Inferior parietal cortex (tissue), 1 donor: Measurements from ENCODE around the gene SYT13.

Experiments
- DNase-seq: peaks from one replicate; pipeline ENCODE4 v3.0.0-alpha.2; 2016; ENCODE audit errors: extremely low spot score

The SYT13 gene, protein sequence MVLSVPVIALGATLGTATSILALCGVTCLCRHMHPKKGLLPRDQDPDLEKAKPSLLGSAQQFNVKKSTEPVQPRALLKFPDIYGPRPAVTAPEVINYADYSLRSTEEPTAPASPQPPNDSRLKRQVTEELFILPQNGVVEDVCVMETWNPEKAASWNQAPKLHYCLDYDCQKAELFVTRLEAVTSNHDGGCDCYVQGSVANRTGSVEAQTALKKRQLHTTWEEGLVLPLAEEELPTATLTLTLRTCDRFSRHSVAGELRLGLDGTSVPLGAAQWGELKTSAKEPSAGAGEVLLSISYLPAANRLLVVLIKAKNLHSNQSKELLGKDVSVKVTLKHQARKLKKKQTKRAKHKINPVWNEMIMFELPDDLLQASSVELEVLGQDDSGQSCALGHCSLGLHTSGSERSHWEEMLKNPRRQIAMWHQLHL

DNA sequence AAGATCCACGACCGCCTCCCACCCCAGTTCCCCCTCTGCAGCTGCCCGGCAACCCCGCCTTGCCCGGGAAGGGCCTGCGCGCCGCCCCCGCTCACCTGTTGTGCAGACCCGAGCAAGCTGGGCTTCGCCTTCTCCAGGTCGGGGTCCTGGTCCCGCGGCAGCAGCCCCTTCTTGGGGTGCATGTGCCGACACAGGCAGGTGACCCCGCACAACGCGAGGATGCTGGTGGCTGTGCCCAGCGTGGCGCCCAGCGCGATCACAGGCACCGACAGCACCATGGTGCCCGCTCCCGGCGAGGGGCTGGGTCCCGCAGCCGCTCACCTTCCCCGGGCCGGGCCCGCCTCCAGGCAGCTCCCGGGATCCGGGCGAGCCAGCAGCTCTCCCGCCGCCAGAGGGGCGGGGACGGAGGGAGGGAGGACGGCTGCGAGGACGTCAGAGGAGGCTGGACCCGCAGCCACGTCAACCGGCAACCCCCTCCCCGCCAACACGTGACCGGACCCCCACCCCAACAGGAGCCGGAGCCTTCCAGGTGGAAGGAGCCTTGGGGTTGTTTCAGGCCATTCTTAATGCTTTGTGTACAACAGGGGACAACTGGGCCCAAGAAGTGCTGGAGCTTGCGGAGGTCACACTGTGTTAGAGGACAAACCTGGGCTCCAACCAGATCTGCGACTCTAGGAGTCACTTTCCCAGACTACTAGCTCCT lies at the start of gene SYT13:
Gene SYT13, minus strand, starts transcription at position 412 of the 703 bp plus-strand sequence. Its CDS starts 134 bp downstream, at position 278.
- DNase-seq: no peak

DNA sequence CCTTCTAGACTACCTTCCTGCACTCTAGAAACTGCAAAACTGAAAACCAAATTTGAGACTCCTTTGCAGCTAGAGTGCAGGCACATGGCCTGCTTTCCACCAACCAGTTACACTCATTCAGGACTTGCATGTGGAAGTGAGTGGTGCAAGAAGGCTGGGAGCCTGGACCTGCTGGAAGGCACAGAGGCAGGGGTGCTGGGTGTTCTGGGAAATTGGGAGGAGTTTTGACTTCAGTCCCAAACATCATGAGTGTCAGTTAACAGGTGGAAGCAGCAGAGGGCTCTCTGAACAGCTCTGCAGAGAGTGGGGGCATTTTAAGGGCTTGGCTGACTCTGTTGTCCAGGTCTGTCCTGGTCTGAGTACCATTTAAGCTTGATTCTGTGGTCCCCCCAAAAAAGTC lies 49.3 kb upstream of the SYT13 start:
- DNase-seq: no peak

DNA sequence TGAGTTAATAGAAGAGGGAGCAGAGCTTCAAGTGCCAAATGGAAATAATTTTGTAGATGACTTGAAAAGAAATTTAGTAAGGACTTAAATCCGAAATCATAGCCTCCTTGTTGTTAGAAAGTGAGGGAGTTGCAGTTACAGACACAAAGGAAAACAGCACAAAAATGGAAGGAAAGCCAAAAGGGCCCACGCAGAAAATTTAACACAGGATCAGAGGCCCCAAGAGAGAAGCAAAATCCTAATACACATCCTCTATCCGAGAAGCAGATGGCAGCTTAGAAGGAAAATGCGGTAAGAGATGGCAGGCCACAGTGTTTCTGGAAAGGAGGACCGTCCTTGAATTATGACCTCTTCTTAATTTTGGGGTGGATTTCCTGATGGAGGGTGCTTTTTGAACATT lies 48.7 kb upstream of the SYT13 start:
- DNase-seq: no peak

DNA sequence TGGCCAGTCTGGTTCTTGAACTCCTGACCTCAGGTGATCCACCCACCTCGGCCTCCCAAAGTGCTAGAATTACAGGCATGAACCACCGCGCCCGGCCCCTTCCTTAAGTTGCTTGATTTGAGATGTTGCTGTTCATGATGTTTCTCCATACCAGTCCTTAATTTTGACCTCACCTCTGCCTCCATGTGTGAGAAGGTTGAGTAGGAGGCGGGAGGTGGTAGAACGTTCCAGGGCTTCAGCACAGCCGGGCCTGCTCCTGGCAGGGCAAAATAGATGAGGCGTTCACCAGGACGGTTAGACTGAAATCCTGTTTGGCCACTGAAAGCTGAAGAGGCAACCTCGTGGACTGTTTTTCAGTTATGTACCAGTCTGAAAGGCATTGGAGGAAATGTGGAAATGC lies 48.3 kb upstream of the SYT13 start:
- no peak for DNase-seq

DNA sequence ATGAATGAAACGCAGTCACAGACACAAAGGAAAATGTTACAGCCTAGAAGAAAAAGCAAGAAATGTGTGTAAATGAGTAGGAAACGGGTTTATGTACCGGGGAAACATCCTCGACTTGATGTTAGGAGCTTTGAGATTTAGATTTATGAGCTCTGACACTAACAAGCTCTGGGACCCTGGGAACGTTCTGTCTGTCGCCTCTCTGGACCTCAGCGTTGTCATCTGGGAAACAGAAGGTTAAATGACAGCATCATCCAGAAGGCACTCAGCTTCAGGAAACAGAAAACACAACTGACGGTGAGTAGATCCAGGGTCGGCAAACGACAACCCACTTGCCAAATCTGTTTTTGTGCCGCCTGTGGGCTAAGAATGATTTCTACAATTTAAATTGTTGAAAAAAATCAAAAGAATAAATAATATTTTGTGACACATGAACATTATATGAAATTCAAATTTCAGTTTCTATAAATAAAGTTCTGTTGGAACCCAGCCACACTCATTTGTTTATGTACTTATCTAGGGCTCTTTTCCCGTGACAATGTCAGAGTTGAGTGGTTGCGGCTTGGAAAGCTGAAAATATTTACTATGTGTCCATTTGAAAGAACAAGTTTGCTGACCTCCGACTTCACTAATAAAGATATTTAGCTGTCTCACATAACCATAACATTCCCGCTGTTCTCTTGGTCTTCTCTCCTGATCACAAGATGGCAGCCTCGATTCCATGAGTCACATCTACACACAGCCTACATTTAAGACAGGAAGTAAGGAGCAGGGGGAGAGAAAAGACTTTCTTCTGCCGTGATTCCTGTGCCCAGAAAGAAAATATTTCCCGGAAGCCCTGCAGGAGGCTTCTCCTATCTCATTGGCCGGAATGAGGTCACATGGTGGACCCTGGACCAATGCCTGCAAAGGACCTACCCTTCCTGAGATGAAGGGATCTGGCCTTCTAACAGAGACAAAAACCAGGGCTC lies 47.1 kb upstream of the SYT13 start:
- DNase-seq: peak; percentile 16

DNA sequence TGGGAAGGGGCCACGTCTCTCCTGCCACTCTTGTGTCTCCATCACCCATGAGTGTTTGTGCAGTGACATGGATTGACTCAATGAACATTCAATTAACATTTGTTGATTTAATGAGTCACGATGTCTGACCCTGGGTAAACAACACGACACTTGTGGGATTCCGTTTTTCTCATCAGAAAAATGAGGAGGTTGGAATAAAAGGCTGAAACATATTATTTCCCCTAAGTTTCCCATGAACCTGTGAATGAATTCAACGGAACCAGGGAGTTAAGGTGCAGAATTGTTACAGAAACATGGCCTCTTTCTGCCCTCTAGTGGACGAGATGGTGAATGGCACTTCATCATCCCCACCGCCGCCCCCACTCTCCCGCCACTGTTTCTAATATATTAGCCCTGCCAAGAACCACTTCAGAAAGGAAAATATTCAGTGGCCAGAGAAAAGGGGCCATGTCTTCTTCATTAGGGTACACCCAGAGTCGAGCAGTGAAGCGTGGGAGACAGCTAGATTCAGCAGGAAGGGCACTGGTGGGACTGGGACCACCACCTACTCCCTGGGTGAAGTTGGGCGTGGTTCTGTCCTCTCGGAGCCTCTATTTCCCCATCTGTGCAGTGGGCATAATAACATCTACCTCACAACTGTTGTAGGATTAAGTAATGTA lies 46.3 kb upstream of the SYT13 start:
- peak; percentile 68 for DNase-seq

DNA sequence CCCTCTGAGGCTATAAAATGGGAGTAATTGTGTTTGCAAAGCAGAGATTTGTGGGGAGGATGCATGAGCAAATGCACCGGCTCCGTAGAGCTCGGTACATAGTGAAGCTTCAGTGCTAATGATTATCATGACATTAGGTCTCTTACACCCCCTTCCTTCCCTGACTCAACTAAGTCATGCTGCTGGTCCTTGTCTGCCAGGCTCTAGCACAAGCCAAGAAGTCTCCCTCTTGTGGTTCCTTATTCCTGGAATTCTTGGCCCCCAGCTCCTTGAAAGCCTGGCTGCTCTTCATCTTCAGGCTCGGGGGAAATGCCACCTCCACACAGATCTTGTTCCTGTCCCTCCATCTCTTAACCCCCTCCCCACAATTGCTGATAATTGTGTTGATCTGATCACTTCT lies 45.7 kb upstream of the SYT13 start:
- DNase-seq: no peak

DNA sequence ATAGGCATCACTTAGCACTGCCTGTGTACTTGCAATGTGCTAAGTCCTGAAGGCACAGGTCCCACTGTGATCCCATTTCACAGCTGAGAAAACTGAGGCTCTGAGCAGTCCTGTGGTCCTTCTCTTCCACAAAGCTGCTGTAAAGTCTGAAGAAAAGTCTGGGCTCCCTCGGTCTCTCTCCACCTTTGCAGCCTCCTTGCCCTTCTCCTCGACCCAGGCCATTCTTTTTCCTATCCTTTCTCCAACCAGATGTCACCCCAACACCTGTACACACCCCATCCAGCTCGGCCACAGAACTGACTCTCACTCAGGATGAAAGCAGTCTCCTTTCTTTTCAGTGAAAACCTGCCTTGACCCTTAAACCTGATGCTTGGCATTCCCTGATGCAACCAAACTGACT lies 42.6 kb upstream of the SYT13 start:
- DNase-seq: no peak

DNA sequence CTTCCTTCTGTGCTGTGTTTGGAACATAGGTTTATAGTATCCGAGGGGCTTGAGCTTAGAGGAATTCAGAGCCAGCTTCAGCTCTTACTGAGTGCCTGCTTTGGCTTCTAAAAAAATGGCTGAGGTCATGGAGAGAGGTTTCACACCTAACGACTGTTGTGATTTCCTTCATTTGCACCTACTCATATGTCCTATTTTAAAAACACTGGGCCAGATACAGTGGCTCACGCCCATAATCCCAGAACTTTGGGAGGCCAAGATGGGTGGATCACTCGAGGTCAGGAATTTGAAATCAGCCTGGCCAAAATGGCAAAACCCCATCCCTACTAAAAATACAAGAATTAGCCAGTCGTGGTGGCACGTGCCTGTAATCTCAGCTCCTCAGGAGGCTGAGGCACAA lies 38.3 kb upstream of the SYT13 start:
- DNase-seq: no peak

DNA sequence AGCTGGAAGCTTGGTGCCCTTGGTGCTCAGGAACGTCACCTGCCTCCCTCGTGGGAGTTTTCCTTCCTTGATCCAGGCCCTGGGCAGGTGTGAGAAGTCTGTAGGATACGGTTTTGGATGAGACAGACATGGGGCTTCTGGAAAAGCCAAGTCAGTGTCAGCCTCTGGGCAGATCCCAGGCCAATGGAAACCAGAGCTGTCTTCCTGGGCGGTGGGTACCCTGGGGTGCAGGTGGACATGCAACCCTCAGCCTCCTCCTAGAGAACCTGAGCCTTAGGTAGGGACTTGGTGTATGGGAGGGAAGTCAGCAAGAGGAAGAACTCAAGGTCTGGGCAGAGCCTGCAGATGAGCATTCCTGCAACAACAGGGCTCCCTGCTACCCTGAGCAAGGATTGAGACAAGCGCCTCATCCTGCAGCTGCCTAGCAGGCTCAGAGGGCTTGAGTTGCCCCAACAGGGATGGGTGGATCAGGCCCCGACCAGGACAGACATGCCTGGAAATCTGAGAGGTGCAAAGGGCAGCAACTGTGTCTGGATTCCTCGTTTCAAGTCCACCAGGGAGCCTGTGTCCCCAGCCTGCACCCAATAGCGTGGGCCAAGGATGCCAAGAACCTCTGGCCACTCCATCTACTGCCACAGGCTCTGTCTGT lies 37.6 kb upstream of the SYT13 start:
- no peak for DNase-seq

DNA sequence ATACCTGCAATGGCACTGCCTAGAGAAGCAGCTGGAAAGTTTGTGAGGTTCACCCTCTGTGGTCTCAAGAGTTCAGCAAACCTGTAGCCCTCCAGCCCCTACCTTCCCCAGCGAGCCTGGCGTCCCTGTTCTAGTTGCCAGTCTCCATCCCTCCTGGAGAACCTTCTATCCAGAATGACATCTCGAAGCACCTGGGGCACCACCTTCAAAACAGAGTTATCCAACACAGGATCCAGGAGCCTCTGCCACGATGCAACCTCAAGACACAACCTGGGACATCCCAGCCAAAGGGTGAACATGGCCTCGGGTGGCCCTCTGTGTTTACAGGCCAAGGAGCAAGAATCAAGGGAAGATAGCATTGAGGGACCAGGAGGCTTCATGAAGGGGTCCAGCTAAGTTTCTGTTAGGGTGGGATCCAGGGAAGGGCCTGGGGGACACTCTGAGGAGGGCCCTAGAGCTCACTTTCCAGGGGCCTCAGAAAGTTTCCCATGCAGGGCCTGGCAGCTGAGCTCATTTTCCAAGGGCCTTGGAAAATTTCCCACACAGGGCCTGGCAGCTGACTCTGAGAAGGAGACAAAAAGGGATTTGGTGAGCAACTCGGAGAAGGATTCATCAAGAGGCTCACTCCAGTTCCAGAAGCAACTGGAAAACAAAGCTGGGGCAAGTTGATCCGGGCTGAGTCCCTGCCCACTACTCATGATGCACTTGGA lies 36.9 kb upstream of the SYT13 start:
- no peak for DNase-seq

DNA sequence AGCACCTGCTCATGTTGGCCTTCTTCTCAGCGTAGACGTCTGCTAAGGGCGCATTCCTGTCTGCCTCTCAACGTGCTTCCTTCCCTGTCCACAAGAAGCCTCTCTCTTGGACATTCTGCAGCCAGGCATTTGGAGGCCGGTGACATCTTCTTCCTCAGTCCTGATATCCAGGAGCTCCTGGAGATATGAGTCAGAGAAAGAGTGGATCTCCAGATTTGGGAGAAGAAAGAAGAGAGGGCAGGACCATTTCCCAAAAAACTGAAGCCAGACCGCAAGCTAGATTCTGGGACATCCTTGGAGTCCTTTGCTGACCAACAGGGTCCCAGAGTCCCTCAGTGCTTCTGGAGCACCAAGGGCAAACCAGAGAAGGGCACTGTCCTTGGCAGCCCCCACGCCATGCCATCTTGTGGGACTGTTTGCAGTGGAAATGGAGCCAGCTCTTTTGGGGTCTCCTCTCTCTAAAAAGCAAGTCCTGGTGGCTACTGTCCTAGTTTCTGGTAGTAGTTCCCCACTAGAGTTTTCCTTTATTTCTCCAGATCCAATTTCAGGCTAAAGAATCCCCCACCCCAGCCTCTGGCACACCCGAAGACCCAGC lies 36.1 kb upstream of the SYT13 start:
- DNase-seq: no peak

DNA sequence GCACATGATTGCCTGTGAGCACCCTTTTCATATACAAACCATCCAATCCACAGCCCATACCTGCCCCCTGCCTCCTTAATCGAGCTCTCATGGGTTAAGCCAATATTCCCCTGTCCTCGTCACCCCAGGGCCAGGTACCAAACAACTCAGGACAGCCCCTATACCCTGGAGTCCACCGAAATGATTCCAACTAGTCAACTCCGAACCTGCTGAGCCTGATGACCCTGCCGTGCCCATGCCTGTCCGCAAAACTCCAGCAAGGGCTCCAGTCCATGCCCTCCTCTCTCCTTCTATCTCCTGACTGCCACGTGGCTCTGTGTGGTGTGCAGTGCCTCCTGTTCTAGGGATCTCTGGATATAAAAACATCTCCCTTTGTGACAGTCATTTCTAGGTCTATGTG lies 35.5 kb upstream of the SYT13 start:
- DNase-seq: no peak

DNA sequence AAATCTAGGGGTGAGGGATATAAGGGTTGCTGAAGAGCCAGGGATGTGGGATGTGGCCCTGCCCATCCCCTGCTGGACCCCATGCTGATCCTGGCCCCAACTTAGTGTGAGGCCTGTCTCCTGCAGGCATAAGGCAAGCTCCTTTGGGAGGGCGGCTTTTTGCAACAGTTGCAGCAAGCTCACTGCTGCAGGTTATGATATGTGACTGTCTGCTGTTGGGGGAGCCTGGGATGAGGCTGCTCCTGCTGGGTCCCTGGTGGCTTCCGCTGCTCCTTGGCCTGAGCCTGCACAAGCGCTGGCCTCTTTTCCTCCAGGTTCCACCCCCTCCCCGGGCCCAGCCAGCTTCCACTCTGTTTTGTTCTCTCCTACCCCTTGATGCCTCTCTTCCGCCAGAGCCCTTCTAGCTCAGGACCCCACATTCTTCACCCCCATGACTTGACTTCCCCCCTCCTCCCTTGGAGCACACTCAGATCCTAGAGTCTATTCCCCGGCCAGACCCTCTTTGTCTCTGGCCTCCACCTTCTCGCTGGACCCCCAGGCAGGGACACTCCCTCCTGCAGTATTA lies 35.0 kb upstream of the SYT13 start:
- DNase-seq: no peak

DNA sequence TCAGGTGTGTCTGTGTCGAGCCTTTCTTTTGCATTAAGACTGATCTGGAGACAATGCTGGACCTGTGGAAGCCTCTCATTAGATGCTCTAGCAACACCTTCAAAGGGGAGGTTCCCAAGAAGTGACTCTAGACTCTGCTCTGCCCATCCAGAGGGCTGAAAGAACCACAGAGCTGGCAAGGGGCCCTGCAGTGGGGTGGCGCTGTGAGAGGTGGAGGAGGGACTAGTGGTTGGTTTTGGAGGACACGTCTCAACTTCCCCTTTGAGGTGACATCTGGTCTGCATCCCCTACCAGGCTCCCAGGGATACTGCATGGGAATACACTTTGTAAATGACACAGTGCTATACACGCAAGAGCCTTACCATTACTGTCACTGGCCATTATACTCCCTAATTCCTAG lies 34.2 kb upstream of the SYT13 start:
- DNase-seq: no peak

DNA sequence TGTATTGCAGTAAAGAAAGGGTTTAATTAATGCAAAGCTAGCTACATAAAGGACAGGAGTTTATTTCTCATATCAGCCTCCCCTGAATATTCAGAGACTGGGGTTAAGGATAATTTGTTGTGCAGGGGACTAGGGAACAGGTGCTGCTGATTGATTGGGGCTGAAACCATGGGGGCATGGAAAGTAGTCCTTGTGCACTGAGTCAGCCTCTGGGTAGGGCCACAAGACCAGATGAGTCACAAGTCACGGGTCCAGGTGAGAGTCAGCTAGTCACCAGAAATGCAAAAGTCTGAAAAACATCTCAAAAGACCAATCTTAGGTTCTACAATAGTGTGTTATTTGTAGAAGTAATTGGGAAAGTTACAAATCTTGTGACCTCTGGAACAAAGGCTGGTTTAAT lies 32.9 kb upstream of the SYT13 start:
- no peak for DNase-seq

DNA sequence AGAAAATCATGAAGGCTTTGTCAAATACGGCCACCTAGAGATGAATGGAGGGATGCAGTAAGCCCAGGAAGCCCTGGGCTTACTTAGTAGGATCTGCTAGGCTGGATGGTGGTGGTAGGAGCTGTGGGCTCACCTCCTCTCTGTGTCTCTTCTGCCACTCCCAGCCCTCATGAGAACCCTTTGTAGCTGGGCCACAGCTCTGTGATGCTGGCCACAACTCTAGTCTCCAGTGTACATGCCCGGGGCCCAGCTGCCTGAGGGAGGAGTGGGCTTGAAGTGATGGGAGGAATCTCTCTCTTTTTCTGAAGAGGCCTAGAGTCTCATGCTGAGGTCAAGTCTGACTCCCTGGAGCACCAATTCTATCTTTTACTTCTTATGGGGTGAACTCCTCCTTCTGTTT lies 32.4 kb upstream of the SYT13 start:
- no peak for DNase-seq

DNA sequence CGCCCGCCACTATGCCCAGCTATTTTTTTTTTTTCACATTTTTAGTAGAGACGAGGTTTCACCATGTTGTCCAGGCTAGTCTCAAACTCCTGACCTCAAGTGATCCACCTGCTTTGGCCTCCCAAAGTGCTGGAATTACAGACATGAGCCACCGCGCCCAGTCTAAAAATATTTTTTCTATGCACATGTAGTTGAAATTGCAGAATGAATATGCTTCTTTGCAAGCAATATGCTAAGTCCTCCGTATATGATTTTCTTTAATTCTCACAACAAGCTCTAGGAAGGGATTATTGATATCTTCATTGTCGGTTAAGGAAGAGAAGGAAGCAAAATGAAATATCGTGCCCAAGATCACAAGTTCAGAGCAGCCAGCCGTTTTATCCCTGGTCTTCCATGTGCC lies 30.1 kb upstream of the SYT13 start:
- no peak for DNase-seq

DNA sequence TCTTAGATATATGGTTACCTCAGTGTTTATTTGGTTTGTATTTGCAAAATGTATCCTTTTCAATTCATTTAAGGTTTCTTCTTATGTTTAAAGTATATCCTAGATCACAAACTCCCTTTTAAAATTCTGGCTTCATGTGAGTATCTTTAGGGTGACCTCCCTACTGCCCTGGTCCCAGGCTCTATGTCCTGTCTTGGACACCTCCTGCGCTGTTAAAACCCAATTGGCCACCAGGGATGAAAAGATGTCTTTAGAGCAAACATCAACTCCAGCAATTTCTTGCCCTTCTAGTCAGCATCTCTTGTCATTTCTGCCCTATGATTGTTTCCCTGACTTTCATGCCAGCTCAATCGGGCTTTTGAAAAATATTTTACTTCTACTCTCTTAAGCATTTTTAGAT lies 28.8 kb upstream of the SYT13 start:
- DNase-seq: no peak
